ENCODE results near the gene POP5. TPM values are rescaled to one million over a fixed set of nuclear protein-coding genes. Genes with fewer than 3 reads are reported as not detected.
"Not testable (repeated sequence)": the region's sequence is repeated elsewhere in the genome, so short reads cannot be mapped to it uniquely, and the experiment has no call there.

The POP5 gene
- polyA plus RNA-seq, 1 donor: 22.7 TPM

DNA sequence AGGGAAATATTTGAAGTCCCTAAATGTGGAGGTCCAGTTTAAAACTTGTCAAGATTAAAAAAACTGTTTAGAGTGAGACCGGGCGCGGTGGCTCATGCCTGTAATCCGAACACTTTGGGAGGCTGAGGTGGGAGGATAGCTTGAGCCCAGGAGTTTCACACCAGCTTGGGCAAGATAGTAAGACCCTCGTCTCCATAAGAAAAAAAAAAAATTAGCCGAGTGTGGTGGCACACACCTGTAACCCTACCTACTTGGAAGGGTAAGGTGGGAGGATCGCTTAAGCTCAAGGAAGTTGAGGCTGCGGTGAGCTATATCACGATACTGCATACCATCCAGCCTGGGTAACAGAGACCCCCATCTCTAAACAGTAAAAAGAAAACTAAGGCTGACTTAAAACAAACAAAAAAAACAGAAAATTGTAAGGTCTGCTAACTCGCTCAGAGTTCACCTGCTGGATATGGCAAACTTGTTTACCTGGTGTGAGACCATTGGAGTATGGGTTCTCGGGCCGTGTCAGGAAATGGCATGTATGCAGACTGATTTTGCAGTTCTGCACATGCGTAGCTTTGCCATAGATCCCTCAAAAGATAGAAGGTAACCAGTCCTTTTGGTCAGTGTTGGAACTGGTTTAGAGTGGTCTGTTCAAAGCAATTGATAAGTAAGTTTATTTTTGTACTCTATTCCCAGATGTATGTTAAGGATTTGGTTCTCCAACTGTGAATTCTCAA lies 45.0 kb downstream of the POP5 start:
- DNase-seq: no peak

DNA sequence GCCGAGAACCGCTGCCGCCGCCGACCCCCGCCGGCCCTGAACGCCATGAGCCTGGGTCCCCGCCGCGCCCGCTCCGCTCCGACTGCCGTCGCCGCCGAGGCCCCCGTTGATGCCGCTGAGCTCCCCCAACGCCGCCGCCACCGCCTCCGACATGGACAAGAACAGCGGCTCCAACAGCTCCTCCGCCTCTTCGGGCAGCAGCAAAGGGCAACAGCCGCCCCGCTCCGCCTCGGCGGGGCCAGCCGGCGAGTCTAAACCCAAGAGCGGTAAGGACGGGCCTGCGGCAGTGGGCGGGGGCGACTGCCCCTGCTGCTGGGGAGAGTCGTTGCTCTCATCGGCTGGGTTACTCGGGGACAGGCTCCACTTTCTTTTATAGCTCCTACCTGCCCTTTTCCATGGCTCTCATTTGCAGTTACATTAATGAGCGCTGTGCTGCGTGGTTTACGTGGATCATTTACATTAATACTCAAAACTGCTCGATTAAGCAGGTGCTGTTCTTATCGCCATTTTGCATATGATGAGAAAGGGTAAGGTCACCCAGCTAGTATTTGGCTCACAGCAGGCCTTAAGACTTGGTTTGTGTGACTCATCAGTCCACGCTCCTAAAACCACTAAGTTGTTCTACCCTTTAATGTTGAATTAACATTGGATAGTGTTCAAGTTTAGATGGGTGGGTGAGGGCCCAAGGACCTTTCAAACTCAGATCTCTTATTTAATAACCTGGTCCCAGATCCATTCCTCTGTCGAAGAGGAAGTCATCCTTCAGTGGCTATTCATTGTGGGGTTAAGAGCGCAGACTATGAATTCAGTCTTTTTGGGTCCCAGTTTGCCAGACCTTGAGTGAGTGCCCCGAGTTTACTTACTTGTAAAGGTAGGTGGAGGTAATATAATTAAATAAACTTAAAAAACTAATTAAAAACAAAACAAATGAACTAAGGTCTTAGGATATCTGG lies 46.2 kb downstream of the POP5 start:
- DNase-seq: peak; percentile 42

GRCh38 chr12:120534203-120534702 lies 46.9 kb downstream of the POP5 start, which contains the start of gene RNF10:
TSS of gene RNF10 (plus strand) at chr12:120534356. CDS start at chr12:120534812, 456 bp downstream.
- DNase-seq: peak; percentile 91

- DNase-seq: no peak
Measured at GRCh38 chr12:120532701-120533238, 48.4 kb downstream of the POP5 start.

GRCh38 chr12:120530418-120530761 lies 50.8 kb downstream of the POP5 start:
- not testable (repeated sequence) for DNase-seq

- peak; percentile 25 for DNase-seq
Measured at GRCh38 chr12:120529641-120530417, 51.4 kb downstream of the POP5 start.

GRCh38 chr12:120528861-120529525 lies 52.2 kb downstream of the POP5 start, which contains the start of gene COQ5:
TSS of gene COQ5 (minus strand) at chr12:120529158. CDS start at chr12:120529141, 17 bp downstream.
- peak; percentile 94 for DNase-seq

Other genes with a start within 250 kb of the POP5 start
- gene MSI1, start 212.2 kb downstream of the POP5 start, polyA plus RNA-seq (ENCODE audit: insufficient read length): 6.4 TPM
- gene COX6A1, start 143.3 kb downstream of the POP5 start, polyA plus RNA-seq (ENCODE audit: insufficient read length): 94.3 TPM
- gene TRIAP1, start 135.0 kb downstream of the POP5 start, polyA plus RNA-seq (ENCODE audit: insufficient read length): 31.3 TPM
- gene GATC, start 135.0 kb downstream of the POP5 start, polyA plus RNA-seq (ENCODE audit: insufficient read length): 14.5 TPM
- gene SRSF9, start 111.7 kb downstream of the POP5 start, polyA plus RNA-seq (ENCODE audit: insufficient read length): 94.2 TPM
- 286 TPM for gene DYNLL1, start 85.3 kb downstream of the POP5 start, polyA plus RNA-seq (ENCODE audit: insufficient read length)
- 38.3 TPM for gene COQ5, start 52.2 kb downstream of the POP5 start, polyA plus RNA-seq (ENCODE audit: insufficient read length)
- 160 TPM for gene RNF10, start 47.0 kb downstream of the POP5 start, polyA plus RNA-seq (ENCODE audit: insufficient read length)
- 2.5 TPM for gene CABP1, start 59.2 kb upstream of the POP5 start, polyA plus RNA-seq (ENCODE audit: insufficient read length)
- 66.0 TPM for gene MLEC, start 105.7 kb upstream of the POP5 start, polyA plus RNA-seq (ENCODE audit: insufficient read length)
- 11.0 TPM for gene UNC119B, start 129.1 kb upstream of the POP5 start, polyA plus RNA-seq (ENCODE audit: insufficient read length)
- 22.1 TPM for gene ACADS, start 144.4 kb upstream of the POP5 start, polyA plus RNA-seq (ENCODE audit: insufficient read length)